Occipital lobe (tissue), 2 donors: ENCODE measurements around the gene COG3. TPM values are rescaled to one million over a fixed set of nuclear protein-coding genes. Genes with fewer than 3 reads are reported as not detected.
"Not testable (repeated sequence)": the region's sequence is repeated elsewhere in the genome, so short reads cannot be mapped to it uniquely, and the experiment has no call there.

Source experiments
- DNase-seq: peaks from one replicate; lab custom pipeline; 2025; lab: John Stamatoyannopoulos, UW
- total RNA-seq: library from RNA; depleted of rRNA; stranded (reverse); fragments of >200 nt; gene quantifications from one replicate; pipeline ENCODE4 v1.2.3, GENCODE V29; 2014

The COG3 gene, protein sequence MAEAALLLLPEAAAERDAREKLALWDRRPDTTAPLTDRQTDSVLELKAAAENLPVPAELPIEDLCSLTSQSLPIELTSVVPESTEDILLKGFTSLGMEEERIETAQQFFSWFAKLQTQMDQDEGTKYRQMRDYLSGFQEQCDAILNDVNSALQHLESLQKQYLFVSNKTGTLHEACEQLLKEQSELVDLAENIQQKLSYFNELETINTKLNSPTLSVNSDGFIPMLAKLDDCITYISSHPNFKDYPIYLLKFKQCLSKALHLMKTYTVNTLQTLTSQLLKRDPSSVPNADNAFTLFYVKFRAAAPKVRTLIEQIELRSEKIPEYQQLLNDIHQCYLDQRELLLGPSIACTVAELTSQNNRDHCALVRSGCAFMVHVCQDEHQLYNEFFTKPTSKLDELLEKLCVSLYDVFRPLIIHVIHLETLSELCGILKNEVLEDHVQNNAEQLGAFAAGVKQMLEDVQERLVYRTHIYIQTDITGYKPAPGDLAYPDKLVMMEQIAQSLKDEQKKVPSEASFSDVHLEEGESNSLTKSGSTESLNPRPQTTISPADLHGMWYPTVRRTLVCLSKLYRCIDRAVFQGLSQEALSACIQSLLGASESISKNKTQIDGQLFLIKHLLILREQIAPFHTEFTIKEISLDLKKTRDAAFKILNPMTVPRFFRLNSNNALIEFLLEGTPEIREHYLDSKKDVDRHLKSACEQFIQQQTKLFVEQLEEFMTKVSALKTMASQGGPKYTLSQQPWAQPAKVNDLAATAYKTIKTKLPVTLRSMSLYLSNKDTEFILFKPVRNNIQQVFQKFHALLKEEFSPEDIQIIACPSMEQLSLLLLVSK
- total RNA-seq, result 52.6 TPM

DNA sequence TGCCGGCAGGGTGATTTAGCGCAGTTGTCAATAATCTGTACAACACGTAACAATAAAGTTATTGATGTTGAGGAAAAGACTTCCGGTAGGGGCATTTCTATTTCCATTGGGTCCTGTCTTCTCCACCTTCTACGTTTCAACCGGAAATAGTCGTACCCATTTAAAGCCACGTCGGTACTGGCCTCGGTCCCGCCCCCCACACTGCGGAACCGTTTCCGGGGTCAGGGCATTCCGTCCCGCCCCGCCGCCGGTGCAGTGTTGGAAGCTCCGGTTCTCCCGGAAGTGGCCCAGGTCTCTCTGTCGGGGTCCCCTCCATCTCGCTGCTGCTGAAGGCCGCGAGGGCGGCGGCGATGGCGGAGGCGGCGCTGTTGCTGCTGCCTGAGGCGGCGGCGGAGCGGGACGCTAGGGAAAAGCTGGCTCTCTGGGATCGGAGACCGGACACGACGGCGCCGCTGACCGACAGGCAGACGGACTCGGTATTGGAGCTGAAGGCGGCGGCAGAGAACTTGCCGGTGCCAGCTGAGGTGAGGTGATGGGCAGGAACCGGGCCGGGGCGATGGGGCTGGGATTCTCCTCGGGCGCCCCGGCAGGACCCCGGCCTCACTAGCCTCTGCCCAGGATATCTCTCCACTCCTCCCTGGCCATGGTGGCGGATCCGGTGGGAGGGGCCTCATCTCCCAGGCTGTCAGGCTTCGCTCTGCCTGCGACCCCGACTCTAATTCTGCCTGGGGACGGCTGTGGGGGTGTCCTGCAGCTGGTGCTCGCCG lies at the start of gene COG3:
TSS of gene COG3 (plus strand) at position 253 of the 767 bp plus-strand sequence. CDS start at position 351, 98 bp downstream.
- DNase-seq, result peak; percentile 93

DNA sequence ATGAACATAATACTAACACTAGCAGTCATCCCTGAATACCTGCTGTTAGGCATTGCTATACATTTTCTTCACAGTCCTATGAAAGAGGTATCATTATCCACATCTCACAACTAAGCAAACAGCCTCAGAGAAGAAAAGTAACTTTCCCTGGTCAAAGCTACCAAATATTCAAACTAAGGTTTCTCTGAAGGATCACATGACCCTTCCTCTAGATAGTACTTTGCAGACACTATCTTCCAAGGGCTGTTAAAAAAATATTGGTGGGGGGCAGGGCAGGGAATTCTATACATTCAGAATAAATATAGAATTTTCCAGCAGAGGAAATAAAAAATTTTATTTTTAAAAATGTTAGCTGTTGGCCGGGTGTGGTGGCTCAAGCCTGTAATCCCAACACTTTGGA lies 49.6 kb upstream of the COG3 start:
- DNase-seq, result no peak

DNA sequence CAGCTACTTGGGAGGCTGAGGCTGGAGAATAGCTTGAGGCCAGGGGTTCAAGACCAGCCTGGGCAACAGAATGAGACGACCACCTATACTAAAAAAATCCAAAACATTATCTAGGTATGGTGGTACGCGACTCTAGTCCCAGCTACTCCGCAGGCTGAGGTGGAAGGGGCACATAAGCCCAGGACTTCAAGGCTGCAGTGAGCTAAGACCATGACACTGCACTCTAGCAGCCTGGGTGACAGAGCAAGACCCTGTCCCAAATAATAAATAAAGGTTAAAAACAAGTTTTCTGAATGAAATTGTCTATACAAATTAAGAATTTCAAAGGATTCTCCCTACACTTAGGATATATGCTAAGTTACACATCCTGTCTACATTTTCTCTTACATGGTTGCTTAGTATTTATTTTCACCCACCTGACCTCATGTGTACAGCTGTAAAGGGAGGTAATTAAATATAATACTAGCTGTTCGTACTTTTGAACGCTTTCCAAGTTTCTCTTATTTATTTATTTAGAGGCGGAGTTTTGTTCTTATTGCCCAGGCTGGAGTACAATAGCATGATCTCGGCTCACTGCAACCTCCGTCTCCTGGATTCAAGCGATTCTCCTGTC lies 48.1 kb upstream of the COG3 start:
- no peak for DNase-seq

DNA sequence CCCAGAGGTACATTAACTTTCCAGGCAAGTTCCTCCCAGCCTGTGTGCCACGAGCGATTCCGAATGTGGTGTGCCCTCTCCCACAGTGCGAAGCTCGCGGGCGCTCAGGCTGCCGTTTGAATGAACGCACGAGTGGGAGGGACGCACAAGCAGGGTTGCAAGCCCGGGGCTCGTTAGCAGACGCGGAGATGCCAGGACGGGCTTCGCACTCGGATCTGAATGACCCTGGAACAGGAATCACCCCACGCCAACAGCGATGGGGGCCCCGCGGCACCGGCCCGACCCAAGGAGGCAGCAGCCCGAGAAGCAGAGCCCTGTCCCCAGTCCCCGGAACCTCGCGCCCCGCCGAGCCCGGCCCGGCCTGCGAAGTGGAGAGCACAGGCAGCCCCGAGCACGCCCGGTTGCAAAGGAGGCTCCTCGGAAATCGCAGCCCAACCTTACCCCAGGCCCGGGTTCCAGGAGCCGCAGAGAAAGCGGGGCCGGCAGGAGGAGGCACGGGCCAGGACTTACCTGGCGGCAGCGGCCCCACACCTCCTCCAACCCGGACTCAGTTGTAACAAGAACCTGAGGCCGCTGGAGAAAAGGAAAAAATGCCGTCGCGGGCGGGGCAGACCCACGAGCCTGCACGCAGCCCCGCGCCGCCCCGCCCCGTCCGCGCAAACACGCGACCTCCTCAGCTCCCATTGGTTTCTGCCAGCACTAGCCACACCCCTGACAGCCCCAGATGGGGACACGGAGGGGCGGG lies 46.8 kb upstream of the COG3 start, which contains the start of gene SLC25A30:
TSS of gene SLC25A30 (minus strand) at position 584 of the 745 bp plus-strand sequence. CDS start 6,948 bp downstream, outside the sequence.
- peak; percentile 90 for DNase-seq

DNA sequence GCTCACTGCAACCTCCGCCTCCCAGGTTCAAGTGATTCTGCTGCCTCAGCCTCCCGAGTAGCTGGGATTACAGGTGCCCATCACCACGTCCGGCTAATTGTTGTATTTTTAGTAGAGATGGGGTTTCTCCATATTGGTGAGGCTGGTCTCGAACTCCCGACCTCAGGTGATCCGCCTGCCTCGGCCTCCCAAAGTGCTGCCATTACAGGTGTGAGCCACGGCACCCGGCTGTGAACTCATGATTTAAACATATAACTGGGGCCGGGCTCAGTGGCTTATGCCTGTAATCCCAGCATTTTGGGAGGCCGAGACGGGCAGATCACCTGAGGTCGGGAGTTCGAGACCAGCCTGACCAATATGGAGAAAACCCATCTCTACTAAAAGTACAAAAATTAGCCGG lies 45.4 kb upstream of the COG3 start:
- DNase-seq, result not testable (repeated sequence)

DNA sequence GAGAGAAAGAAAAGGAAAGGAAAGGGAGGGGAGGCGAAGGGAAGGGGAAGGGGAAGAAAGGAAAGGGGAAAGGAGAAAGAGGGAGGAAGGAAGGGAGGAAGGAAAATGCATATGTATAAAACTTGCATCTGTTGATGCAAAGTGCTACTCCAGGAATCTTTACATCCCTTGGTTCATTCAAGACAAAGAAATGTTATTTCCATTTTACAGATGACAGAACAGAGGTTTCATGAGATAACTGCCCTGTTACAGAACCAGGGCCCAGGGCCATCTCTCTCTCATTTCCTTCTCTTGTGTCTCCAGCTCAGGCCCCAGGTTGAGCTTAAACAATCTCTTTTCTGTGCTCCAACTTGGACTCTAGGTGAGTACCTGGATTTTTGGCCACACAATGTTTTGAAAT lies 44.8 kb upstream of the COG3 start:
- no peak for DNase-seq

DNA sequence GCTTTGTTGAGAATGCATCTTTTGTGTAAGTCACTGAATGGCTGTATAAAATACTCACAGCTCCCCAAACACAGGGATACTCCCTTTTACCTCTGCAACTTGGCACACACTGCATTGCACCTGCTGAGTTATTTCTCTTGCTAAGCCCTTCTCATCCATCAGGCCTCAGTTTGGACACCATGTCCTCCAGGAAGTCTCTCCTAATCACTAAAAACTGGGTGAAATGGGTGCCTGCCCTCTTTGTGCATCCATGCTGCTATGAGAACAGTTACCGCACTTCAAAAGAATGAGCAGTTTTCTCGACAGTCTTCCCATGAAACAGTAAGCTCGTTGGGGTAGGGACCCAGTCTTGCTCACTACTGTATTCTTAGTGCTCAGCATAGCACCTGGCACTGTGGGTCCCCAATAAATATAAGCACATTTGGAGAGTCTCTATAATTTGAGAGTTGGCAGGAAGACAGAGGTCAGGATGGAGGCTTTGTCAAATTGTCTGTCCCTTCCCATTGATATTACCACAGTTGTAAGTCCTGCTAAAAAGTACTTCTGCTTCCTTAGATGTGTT lies 41.9 kb upstream of the COG3 start:
- no peak for DNase-seq

DNA sequence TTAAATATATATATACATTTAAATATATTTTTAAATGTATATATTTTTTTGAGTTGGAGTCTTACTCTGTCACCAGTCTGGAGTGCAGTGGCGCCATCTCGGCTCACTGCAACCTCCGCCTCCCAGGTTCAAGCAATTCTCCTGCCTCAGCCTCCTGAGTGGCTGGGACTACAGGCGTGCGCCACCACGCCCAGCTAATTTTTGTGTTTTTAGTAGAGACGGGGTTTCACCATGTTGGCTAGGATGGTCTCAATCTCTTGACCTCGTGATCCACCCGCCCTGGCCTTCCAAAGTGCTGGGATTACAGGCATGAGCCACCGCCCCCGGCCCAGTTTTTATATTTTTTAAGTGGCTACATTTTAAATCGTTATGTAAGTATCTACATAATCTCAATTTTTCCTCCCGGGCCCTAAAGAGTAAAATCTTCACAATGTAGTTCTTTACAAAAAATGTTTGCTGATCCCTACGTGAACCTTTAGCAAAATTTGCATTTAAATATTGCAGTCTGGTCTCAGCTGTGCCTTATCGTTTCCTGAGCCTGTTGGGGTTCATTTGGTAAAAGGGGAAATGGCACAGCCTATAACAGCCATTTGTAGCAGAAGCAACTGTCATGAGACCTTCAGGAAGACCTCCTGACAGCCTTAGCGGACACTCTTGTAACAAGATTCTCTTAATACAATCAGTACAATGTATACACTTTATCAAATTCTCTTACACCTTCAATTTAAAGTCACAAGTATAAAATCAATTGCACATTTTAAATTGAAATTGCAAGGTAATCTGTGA lies 38.5 kb upstream of the COG3 start:
- not testable (repeated sequence) for DNase-seq

DNA sequence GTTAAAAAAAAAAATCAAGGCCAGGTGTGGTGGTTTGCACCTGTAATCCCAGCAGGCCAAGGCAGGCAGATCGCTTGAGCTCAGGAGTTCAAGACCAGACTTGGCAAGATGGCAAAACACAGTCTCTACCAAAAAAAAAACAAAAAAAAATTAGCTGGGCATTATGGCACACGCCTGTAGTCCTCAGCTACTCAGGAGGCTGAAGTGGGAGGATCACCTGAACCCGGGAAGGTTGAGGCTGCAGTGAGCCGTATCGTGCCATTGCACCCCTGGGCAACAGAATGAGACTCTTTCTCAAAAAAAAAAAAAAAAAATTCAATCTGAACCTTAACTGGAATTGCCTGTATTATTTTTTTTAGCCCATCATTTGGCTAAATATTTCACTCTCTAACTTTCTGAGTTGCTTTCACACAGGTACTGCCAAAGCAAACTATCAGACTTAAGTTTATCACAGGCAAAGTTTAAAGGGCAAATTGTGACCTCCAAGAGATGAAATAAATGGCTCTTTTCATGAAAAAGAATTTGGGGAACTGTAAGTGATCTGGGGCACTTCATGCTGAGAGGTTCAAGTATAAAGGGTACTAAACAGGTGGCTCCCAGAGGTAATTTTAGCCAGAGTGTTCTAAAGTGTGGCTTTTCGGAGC lies 31.9 kb upstream of the COG3 start:
- DNase-seq, result no peak

DNA sequence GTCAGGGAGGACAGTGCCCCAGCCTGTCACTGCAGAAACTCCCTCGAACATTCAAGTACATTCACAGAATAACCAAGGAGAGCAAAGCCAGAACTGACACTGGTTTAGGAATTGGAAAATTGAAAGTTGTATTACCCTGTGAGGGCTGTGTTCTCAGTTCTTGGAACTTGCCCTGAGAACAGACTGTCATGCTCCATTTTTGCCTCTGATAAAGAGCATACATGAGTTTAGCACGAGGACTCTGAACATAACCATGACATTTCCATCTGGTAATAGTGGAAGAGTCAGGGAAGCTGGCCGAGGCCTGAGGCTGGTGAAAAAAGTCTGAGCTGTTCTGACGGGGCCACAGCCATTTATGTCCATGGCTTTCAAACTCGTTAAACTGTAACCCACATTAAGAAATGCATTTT lies 31.4 kb upstream of the COG3 start:
- no peak for DNase-seq

DNA sequence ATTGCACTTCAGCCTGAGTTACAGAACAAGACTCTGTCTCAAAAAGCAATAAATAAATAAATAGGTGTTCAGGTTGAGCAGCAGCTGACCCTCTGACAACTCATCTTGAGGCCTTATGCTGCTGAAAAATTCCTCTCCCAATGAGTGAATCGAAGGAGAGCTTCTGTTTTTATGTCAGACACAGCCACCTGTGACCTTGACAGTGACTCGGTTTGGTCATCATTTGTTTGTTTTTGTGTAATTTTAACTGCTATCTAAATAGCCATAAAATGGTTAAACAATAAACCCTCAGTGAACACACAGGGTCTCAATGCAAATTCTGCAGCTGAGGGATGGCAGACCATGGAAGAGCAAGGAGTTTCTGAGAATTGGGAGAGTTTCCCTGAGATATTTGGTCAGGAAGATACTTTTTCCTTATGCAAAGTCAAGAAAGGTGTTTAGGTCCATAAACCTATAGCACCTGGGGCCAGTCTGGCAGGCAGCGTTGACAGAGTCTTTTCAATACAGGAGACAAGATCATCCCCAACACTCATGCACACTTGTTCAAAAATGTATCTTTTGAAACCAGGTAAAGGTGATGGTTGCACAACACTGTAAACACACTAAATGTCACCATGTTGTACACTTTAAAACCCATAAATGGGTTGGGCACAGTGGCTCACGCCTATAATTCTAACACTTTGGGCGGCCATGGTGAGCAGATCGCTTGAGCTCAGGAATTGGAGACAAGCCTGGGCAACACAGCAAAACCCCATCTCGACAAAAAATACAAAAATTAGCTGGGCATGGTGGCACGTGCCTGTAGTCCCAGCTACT lies 30.0 kb upstream of the COG3 start:
- no peak for DNase-seq

DNA sequence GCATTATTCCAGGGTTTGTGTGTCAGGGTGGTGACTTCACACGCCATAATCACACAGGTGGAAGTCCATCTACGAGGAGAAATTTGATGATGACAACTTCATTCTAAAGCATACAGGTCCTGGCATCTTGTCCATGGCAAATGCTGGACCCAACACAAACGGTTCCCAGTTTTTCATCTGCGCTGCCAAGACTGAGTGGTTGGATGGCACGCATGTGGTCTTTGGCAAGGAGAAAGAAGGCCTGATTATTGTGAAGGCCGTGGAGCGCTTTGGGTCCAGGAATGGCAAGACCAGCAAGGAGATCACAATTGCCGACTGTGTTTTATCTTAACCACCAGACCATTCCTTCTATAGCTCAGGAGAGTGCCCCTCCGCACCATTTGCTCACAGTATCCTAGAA lies 28.4 kb upstream of the COG3 start:
- DNase-seq, result no peak

DNA sequence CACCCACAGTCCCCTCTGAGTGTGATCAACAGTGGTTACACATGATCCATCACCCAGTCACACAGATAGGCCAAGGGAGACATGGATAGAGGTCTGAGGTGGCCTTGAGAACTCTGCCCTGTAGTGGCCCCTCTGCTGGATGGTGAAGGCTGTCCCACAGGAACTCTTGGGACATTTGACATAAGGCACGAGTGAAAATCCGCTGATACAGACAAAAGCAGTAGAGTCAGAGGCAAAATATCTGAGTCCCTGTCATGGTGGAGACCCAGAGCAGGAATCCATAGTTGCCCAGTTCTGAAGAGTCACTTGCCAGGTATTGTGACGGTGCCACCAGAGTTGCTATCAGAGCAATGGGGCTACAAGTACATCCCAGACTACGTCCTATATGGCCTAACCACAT lies 27.8 kb upstream of the COG3 start:
- no peak for DNase-seq

DNA sequence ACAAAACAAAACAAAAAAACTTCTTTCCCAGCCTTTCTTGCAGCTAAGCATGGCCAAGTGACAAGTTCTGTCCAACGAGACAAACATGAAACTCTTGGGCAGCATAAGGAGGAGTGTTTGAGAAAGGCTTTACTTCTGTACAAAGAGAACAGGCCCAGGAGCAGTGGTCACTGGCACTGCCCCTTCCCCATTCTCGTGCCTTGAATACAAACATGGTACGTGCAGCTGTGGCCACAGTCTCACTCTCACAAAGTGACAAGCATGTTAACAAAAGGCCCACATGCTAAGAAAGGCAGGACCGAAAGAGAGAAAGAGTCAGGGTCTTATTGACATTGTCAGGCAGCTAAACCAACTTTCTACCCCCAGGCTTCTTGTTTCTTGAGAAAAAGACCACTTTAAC lies 26.8 kb upstream of the COG3 start:
- no peak for DNase-seq

DNA sequence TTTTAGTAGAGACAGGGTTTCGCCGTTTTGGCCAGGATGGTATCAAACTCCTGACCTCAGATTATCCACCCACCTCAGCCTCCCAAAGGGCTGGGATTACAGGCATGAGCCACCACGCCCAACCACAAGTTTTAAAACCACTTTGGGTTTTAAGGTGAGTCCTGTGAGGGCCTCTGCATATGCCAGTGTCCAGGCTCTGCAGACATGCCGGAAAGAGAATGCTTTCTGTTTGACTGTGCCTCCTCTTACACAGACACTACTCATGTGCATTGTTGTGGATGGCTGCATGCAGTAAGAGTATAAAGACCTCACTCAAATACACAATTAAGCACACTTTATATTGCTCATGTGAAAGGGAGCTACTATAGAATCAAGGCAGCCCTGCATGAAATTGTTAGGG lies 25.7 kb upstream of the COG3 start:
- DNase-seq, result no peak

DNA sequence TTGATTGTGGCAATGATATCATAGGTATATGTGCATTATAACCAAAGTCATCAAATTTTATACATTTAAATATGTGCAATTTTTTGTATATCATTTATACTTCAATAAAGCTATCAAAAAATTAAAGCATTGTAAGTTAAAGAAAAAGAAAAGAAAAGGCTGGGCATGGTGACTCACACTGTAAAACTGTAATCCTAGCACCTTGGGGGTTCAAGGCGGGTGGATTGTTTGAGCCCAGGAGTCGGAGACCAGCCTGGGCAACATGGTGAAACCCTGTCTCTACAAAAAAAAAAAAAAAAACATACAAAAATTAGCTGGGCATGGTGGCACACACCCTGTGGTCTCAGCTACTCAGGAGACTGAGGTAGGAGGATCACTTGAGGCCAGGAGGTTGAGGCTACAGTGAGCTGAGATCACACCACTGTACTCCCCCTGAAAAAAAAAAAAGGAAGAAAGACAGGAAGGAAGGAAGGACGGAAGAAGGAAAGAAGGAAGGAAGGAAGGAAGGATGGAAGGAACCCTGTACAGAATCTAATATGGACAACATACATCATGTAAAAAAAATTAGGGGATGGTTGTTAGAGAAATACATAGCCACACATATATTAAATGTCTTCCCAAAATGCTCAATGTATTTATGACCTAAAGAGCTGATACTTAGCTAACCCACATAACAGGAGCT lies 24.8 kb upstream of the COG3 start:
- DNase-seq, result no peak

DNA sequence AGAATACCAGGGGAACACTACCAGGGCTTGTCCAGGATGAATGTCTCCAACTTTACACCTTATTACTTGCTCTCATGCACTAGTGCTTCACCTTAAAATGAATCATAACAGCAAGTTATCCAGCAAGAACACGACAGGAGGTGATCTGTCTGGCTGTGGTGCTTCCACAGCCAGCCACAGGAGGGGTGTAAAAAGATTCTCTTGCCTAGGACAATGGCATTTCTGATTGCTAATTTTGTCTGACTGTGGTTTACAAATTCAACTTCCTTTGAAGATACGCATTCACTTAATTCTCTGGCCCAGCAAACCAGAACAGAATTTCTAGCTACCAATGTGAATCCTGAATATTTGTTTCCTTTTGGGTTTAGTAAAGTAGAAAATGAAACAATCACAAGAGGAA lies 23.1 kb upstream of the COG3 start:
- DNase-seq, result no peak

DNA sequence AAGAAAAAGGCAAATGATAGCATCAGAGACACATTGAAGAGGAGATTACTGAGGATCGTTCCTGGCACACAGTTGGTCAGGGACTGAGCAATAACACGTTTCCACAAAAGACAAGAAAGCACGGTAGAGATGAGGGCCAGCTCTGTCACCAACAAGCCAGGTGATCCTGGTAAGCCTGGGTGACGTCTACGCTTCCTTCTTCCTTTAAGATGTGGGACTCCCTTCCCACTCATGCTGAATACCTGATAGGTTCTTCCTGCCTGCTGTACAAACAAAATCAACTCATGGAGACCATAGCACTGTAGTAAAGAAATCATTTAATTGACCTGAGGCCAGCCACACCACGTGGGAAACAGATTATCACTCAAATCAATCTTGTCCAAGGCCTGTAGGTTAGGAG lies 19.7 kb upstream of the COG3 start:
- no peak for DNase-seq
